CD4-positive, alpha-beta T cell treated with Interferon gamma for 1 hour (primary cell): Measurements from ENCODE around the gene ARPC5.
A peak's percentile ranks its signal among the peaks of the same experiment; 100 is the strongest.

Experiments used
- DNase-seq: peaks from one replicate; pipeline ENCODE4 v3.0.0-alpha.2; 2020

Gene ARPC5

DNA sequence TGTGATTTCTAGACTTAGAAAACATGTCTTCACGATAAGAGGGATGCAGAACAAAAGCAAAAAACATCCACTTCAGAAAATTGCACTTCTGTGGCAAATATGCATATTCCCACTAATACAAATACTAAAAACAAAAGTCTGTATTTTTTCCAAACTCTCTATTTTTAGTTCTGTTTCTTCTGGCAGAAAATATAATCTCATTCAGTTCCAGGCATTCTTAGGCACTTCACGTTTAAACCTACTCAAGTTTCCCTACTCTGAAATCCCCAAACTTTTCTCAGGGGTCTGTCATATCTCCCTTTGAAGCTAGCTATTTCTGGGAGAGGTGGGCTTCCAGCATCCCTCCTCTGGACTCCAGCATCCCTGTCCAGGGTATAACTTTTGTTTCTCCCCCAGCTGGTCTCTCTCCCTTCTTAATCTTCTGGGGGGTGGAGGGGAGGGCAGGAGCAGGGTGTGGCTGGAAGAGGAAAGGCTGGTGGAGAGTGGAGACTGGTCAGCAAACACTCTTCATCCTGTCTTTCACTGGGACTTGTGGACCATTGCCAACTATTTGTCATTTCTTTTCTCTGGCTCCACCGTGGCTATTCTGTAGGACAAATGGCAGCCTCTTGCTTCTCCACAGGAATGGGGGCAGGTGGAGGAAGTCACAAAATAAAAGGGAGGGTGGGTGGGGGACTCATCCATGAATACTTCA is 25.7 kb downstream of the ARPC5 start:
- no peak for DNase-seq

DNA sequence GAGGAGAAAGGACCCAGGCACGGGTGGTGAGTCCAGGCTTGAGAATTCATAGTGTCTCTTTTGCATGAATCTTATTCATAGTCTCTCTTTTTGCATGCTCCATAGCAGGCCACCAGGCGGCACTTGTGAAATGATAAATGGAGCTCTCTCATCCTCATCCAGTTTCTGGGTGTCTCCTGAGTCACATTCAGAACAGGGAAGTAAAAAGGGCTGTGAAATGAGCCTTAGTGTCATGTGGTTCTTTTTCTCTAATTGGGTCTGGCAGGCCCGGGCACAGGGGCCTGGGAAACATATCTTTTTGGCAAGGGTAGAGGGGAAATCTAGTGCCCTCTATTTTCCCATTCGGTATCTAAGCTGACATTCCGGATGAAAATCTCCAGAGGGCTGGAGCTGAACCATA is 26.3 kb downstream of the ARPC5 start:
- peak; percentile 47 for DNase-seq

DNA sequence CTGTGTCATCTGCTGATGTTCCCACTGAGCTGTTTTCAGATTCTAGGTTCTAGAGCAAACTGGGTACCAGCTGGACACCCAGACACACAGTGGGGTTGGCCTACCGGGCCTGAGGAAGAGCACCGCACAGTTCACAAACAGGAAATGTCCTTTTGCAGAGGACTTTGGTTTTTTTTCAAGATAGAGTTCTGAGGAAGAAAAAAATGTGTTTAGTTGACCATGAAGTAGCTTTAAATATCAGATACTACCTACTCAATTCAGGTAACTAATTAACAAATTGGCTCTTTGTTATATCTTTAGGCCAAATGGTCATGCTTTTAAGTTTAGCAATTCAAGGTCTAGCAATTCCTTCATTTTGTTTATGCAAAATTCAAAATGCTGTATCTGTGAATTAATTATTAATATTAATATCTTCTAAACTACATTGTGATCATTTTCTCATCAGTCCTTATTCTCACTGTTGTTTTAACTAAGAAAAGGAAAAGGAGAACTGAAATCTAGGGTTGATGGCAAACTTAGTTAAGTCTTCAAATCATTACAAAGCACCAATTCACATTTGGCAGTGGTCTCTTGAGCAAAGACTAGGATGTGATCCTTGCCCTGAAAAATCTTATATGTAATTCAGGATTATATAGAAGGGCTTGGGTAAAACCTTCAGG is 28.1 kb downstream of the ARPC5 start:
- no peak for DNase-seq

DNA sequence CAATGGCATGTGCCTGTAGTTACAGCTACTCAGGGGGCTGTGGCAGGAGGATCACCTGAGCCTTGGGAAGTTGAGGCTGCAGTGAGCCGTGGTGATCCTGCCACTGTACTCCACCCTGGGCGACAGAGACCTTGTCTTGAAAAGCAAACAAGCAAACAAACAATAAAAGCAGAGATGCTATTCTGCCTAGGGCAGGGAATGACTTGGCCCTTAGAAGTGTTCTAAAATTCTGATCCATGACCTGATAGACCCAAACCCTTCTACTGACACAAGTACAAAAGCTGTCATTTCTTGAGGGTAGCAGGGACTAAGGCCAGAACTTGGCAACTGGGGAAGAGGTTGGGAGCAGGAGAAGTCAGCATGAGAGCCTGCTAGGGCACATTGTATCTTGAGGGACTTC is 29.7 kb downstream of the ARPC5 start:
- no peak for DNase-seq

DNA sequence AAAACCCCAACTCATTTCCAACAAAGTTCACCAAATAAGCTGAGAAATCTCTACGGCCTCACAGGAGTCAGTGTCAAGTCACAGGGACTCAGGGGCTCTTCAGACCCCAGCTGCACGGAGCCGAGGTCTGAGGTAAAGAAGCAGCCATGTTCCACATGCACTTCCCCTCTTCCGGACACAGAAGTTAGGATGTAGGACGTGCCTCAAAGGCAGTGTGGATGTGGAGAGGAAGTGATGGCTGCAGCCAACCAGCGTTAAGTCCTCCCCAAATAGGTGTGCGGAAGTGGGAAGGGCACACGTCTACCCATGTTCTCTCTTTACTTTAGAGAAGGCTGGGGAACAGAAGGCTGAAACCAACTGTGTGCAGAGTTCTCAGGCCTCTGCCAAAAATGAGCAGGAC is 30.8 kb downstream of the ARPC5 start:
- peak; percentile 32 for DNase-seq

DNA sequence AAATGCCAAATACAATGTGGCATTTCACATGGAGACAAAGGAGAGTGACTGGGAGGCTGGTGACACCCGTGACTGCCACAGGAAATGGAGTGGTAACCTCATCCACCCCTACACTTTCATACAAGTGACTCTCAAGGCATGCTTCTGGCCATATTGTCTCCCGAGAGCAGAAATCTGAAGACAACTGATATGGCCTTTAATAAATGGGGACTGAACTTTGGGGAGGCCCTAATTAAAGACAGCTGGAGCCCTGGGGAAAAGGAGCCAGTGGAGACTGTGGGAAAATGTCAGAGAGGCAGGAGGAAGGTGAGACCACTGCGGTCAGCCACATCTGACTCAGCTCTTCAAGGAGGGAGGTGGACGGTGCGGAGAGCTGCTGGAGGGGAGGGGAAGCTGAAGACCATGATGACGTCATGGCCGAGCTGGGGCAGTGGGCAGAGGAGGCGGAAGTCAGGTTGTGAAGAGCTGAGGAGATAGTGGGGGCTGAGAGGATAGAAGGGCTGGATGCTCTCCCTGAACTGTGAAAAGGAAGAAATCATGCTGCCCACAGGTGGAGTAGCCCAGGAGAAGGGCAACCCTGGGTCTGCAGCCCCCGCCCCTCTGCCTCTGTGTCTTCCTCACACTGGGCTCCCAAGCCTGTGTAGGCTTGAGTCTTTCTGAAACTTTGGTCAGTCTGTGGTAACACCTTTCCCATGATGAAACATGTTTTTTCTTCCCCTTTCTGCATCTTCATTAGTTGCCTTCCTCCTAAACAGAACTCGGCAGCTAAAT is 31.4 kb downstream of the ARPC5 start:
- peak; percentile 70 for DNase-seq

DNA sequence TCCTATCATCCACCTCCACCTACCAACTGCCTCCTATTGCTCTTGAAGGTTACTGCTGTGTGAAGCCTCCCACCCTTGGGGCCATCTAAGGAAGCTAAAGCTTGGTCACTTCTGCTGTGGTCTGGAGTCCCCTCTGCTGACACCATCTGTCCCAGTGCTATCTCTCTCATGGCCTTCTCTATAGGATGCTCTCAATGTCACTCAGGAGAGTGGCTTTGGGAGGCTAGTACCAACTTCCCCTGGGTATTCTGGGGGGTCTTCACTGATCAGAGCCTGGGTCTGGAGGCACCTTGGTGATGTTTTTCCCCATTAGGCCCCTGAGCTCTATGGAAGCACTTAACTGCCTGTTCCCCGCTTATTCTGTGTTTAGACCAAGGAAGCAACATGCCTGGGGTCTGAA is 33.1 kb downstream of the ARPC5 start:
- DNase-seq, result no peak

DNA sequence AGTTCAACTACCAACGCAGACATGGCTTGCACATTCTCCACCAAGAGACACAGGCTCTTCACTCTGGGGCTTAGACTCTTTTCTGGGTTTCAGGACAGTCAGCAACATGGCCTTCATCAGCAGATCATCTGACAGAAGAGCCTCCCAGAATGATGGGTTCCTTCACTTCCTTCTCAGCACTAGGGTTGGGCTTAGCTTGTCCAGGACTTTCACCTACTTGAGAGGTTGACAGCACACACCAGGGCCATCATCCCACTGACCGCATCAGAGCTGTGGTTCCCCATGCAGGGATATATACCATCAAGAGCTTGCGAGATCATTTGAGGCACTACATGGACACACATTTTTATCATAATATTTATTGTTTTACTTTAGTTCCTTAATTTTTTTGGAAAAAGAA is 34.9 kb downstream of the ARPC5 start:
- no peak for DNase-seq

DNA sequence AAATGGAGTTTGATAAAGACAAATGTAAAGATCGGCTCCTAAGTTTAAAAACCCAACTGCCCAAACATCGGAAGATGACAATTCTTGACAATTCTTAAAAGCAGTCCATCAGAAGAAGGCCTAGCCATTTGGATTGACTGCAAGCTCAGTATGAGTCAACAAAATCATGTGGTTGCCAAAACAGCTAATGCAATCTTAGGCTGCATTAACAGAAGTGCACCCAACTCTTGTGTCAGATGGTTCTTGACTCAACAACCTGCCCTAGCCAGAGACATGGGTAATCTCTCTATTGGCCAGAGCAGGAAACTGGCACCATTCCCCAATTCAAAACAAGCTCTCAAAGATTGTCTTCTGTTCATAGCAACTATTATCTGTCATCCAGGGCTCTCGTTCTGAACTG is 35.4 kb downstream of the ARPC5 start:
- peak; percentile 29 for DNase-seq

DNA sequence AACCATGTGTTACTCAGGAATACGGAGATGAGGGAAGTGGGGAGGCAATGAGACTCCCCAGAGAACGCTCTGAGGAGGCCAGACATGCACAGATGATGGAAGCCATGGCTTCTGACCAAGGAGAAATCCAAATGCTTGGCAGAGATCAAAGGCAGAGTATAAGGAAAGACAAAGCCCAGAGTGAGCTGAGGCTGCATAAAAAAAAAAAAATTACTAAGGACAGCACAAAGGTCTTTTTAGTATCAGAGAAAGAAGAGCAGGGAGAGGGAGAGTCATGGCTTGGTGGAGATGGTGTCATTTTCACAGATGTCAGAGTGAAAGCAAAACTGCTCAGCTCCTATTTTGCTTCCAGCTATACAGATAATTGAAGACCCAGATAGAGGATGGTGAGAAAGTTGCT is 37.2 kb downstream of the ARPC5 start:
- DNase-seq, result no peak

DNA sequence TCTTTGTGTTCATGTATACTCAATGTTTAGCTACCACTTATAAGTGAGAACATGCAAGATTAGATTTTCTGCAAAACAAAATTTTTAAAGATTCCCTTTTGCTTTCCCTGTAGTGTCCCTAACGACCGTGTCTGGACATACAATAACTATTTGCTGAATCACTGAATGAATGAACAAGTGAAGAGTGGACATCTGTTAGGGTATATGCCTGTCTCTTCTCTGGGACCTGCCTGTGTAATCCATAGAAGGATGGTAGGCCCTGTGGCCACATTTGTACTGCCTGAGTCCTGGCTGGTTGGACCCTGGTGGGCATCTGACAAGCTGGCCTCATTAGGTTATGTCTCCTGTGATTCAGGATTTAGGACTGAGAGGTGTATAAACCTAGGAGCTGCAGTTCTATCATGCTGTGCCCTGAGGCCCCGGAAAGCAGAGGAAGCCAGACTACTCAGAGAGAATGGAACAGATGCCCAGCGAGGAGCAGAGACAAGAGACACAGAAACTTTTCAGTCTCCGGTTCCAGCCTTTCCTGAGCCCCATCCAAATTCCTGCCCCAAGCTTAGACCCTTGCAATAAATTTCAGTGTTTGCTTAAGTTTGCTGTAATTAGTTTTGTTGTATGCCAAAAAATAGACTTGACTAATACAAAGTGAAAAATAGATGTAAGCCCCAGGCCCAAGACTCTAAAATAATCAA is 37.8 kb downstream of the ARPC5 start:
- no peak for DNase-seq

DNA sequence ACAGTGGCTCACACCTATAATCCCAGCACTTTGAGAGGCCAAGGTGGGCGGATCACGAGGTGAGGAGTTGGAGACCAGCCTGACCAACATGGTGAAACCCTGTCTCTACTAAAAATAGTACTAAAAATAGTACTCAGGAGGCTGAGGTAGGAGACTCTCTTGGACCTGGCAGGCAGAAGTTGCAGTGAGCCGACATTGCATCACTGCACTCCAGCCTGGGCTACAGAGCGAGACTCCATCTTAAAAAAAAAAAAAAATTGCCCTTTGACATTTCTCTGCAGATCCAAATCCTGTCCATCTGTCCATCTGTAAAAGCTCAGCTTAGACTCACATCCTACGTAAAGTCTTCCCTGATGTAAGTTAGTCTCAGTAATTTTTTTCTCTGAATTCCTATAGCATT is 39.1 kb downstream of the ARPC5 start:
- DNase-seq, result no peak

DNA sequence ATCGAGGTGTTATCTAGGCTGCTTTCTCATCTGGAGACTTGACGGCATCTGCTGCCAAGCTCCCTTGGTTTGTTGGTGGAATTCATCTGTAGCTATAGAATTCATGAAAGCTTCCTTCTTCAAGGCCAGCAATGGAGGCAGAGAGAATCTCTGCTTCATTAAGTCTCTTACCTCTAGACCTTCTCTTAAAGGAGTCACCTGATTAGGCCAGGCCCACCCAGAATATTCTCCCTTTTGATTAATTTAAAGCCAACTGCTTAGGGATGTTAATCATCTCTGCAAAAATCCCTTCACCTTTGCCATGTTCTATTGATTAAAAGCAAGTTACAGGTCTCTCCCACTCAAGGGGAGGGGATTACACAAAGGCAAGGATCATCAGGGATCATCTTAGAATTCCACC is 40.0 kb downstream of the ARPC5 start:
- no peak for DNase-seq

DNA sequence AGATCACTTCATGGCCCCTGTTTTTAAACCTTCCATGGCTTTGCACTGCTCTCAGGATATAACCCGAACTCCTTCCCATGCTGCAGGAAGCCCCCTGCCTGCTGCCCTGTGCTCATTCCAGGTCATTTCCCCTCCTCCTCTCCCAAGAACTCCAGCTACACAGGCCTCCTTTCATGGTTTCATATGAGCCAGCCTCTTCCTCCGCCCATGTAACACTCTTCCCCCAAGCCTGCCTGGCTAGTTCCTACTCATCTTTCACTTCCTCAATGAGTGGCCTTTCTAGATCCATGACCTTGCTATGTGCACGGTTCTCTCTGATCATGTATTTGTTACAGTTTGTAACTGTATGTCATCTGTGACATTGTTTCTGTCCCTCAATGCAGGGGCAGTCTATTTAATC is 42.2 kb downstream of the ARPC5 start:
- DNase-seq, result peak; percentile 36

DNA sequence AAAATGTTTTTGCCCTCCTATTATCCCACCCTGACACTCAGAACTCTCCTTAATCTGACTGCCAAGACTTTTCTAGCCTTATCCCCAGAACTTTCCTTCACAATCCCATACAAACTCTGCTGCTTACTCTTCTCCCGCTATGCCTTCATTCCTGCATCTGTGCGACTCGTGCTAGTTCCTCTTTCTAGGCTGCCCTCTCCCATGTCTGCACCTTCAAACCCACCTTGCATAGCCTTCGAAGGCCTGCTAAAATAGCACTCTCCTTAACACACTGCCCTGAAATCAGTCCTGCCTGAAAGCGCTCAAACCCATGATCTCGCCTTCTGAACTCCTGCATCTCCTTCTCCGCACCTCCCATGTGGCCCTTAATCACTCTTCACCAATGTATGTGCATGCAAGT is 42.9 kb downstream of the ARPC5 start:
- DNase-seq, result no peak

DNA sequence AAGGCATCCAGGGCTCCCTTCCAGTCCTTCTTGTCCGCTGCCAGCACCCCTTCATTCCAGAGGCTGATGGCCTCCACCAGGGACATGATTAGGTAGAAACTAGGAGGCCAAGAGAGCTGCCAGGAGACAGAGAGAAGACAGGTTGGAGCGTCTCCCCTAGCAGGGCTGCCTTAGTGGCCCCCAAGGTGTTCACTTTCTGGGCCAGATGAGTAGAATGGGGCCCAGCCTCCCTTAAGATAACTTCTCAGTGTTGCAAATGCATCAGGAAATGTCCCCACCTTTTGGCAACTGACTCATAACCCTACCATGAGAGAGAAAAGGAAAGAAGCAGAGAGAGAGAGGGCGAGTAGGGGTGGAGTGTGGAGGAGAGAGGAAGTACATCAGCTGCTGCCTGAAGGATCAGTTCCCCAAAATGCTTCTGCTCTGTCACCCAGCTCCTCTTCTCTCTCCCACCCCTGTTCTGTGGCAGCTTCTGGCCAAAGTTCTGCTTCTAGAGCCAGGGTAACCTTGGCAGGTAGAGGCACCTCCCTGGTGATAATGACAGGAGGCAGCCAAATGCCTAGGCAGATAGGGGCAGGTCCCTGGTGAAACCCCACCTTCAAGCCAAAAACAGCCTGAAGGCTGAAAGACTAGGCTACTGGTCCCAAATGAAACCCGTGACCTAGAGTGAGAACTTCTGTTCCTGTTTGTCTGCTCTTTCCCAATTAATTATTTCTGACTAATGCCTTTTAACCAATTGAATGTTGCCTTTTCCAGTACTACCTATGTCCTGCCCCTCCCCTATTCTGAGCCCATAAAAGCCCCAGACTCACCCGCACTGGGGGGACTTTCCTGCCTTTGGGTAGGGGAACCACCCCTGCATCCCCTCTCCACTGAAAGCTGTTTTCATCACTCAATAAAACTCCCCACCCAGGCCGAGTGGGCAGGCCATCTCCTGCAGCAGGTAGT is 45.1 kb downstream of the ARPC5 start, which contains the start of gene NCF2:
Gene NCF2, minus strand, starts transcription at position 216 of the 948 bp plus-strand sequence. Its CDS starts 130 bp downstream, at position 86.
- DNase-seq, result peak; percentile 78

DNA sequence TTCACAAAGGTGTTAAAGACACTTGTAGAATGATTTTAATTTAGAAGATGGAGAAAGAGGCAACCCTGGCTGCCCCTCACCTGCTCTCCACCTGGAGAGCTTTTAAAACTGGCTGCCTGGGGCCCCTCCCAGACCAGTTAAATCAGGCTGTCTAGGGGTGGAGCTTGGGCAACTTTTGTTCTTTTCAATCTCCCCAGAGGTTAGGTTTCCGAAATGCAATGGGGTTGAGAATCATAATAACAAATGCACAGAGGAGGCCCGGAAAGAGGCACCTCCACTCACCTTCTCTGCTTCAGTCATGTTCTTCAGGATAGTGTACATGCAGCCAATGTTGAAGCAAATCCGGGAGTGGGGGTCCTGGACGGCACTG is 45.7 kb downstream of the ARPC5 start:
- DNase-seq, result no peak

DNA sequence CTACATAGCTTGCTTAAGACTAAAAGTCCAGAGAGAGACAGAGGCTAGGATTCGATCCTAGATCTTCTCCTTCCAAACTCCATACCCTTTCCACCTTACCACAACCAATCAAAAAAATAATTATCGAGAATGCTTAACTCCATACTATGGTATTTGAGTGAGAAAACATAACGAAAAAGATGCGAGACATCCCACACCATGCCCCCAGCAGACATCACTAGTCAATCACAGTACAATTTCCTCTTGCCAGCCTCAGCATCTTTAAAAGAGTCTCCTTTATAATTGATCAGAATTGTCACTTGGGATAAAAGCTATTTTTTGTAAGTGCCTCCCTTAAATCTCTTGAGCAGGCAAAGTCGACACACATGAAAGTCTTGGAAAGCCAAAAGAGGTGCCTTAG is 46.2 kb downstream of the ARPC5 start:
- DNase-seq, result no peak

DNA sequence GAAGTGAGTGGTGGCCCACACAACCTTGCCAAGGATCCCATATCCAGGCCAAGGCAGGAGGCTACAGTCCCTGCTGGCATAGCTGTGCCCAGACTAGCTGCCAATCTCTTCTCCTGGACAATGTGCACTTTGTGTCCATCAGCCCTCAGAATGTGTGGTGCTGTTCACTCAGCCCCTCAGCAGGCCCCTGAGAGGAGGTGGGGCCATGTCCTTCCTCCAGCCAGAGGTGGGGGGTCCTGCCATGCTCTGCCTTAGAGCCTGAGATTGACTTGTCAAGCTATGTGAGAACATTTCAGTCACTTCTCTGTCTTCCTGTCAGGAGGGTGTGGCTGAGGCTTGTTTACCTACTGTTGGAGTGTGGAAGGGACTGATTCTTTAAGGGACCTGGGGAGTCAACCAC is 46.8 kb downstream of the ARPC5 start:
- no peak for DNase-seq

DNA sequence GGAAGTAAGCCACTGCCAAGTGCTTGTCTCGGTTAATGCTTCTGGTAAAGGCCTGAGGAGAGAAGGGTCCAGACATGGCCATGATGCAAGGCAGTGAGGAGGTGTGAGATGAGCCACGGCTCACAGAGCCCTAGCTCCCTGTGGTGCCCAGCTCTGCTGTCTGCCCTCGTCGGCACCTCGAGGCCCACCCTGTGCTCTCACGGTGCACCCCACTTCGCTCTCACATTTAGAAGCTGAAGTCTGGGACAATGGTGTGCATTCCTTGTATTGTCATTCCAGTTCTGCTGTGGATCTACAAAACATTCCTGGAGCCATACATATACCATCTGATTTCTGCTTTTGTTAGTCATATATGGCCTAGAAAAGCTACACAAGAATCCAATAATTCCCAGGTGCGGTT is 48.7 kb downstream of the ARPC5 start:
- DNase-seq, result no peak

DNA sequence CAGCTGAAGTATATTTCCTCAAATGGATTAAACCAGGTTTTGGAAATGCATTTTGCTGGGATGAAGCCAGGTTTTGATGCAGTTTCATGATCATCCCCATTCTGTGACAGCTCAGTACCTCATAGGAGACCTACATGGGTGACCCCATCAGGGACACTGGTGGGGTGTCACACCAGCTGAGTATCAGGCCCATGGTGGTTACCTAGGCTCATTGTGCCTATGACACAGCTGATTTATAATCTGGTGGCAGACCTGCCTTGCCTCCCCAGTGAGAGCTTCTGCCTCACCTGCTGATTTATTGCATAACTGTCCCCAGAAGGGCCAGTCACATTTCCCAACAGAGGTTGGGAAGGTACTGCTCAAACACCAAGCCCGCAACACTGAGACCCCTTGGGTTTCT is 49.1 kb downstream of the ARPC5 start:
- no peak for DNase-seq

DNA sequence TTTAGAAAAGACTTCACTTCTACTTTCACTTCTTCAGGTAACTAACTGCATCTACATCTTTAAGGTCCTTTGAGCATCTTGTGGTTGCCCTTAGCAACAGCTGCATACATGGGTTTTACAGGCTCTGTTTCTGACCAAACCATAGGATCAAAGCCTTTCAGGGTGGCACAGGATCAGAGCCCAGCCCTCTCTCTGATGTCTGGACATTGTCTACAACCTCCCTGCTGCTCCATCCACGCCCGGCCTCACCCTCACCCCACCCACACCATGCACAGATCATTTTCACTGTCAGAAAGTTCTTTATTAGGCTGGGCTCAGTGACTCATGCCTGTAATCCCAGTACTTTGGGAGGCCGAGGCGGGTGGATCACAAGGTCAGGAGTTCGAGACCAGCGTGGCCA is 50.5 kb downstream of the ARPC5 start:
- DNase-seq, result no peak
